Uterus (tissue), 4 donors: ENCODE data around the gene RASA4. TPM values are rescaled to one million over a fixed set of nuclear protein-coding genes. Genes with fewer than 3 reads are reported as not detected.
"Not testable (repeated sequence)": the region's sequence is repeated elsewhere in the genome, so short reads cannot be mapped to it uniquely, and the experiment has no call there.

Source experiments
- DNase-seq, 2 donors: peaks; one replicate each; pipeline ENCODE4 v3.0.0-alpha.2; 2019 to 2020
- H3K27ac ChIP-seq, 2 donors: fragments of 200-600 bp; sonication (generic); 1 replicate in 1 of 2; 2 replicates in 1 of 2; pipeline ENCODE4 v1.5.1; 2016 to 2018
- H3K27me3 ChIP-seq, 2 donors: fragments of 200-600 bp; sonication (generic); one replicate each; pipeline ENCODE4 v1.5.1; 2018 to 2019; ENCODE audit warnings: control low read depth in 1 of 2
- H3K36me3 ChIP-seq, 2 donors: fragments of 200-600 bp; sonication (generic); one replicate each; pipeline ENCODE4 v1.5.1; 2019; ENCODE audit warnings: control low read depth in 1 of 2
- H3K4me1 ChIP-seq, 2 donors: fragments of 200-600 bp; sonication (generic); one replicate each; pipeline ENCODE4 v1.5.1; 2018 to 2019; ENCODE audit warnings: control low read depth in 1 of 2
- H3K4me3 ChIP-seq, 2 donors: fragments of 200-600 bp; sonication (generic); 1 replicate in 1 of 2; 2 replicates in 1 of 2; pipeline ENCODE4 v1.5.1; 2018 to 2019; ENCODE audit warnings: mild to moderate bottlenecking in 1 of 2
- H3K9me3 ChIP-seq, 2 donors: fragments of 200-600 bp; sonication (generic); one replicate each; pipeline ENCODE4 v1.5.1; 2019; ENCODE audit warnings: control low read depth in 1 of 2
- intact Hi-C: fragments of 100-400 bp; cut with DNase I; formaldehyde crosslinking; loops from one replicate; pipeline ENCODE4 v1.15.1; 2023; ENCODE audit warnings: low total_unique reads
- total RNA-seq, 4 donors: library from RNA; depleted of rRNA in 3 of 4; stranded (reverse); fragments of >200 nt in 3 of 4; gene quantifications; one replicate each; pipeline versions ENCODE4 v1.1.0 to v1.2.4, GENCODE V29; 2014 to 2023
- donor health status: DM: yes; HTN: yes; CAD: no.

The RASA4 gene
- total RNA-seq, 4 donors from 2014 or later: 31.4 to 283 (median 51.4) TPM

GRCh38 chr7:102593637-102594334 is 22.8 kb downstream of the RASA4 start:
- H3K4me1 ChIP-seq, H3K9me3 ChIP-seq, DNase-seq, H3K27ac ChIP-seq, H3K4me3 ChIP-seq, intact Hi-C loops, H3K27me3 ChIP-seq, H3K36me3 ChIP-seq: not testable (repeated sequence)

GRCh38 chr7:102592477-102593019 is 24.0 kb downstream of the RASA4 start:
- DNase-seq: peak in 1 of 2 donors; percentile 26
- intact Hi-C loops: not testable (repeated sequence)

GRCh38 chr7:102589857-102590256 is 26.7 kb downstream of the RASA4 start:
- H3K4me1 ChIP-seq, H3K4me3 ChIP-seq, intact Hi-C loops, H3K36me3 ChIP-seq, H3K9me3 ChIP-seq, H3K27ac ChIP-seq, DNase-seq, H3K27me3 ChIP-seq: not testable (repeated sequence)

More at GRCh38 chr7:102592477-102593019, 24.0 kb downstream of the RASA4 start:
- not testable (repeated sequence) for H3K27me3 ChIP-seq, H3K9me3 ChIP-seq, H3K4me3 ChIP-seq, H3K27ac ChIP-seq, H3K36me3 ChIP-seq, H3K4me1 ChIP-seq

GRCh38 chr7:102583495-102583894 is 33.1 kb downstream of the RASA4 start:
- H3K36me3 ChIP-seq, intact Hi-C loops, H3K4me3 ChIP-seq, DNase-seq, H3K4me1 ChIP-seq, H3K27ac ChIP-seq, H3K9me3 ChIP-seq, H3K27me3 ChIP-seq: not testable (repeated sequence)

GRCh38 chr7:102581722-102582121 is 34.8 kb downstream of the RASA4 start:
- H3K27ac ChIP-seq, H3K9me3 ChIP-seq, H3K4me1 ChIP-seq, H3K36me3 ChIP-seq, H3K27me3 ChIP-seq, H3K4me3 ChIP-seq, intact Hi-C loops, DNase-seq: not testable (repeated sequence)

- H3K4me1 ChIP-seq, DNase-seq, H3K27me3 ChIP-seq, H3K9me3 ChIP-seq, H3K4me3 ChIP-seq, intact Hi-C loops, H3K27ac ChIP-seq, H3K36me3 ChIP-seq: not testable (repeated sequence)
Measured at GRCh38 chr7:102578486-102578885, 38.1 kb downstream of the RASA4 start.

- H3K4me3 ChIP-seq, H3K9me3 ChIP-seq, H3K36me3 ChIP-seq, H3K27me3 ChIP-seq, H3K27ac ChIP-seq, H3K4me1 ChIP-seq, intact Hi-C loops, DNase-seq: not testable (repeated sequence)
Measured at GRCh38 chr7:102577315-102578240, 39.0 kb downstream of the RASA4 start.

- DNase-seq, H3K9me3 ChIP-seq, H3K4me3 ChIP-seq, H3K36me3 ChIP-seq, H3K4me1 ChIP-seq, intact Hi-C loops, H3K27ac ChIP-seq, H3K27me3 ChIP-seq: not testable (repeated sequence)
Measured at GRCh38 chr7:102576363-102576762, 40.2 kb downstream of the RASA4 start.

- DNase-seq, H3K4me1 ChIP-seq, intact Hi-C loops, H3K9me3 ChIP-seq, H3K27ac ChIP-seq, H3K36me3 ChIP-seq, H3K4me3 ChIP-seq, H3K27me3 ChIP-seq: not testable (repeated sequence)
Measured at GRCh38 chr7:102574607-102575006, 41.9 kb downstream of the RASA4 start.
